ENCODE results near the gene MTMR2. TPM values are rescaled to one million over a fixed set of nuclear protein-coding genes. Genes with fewer than 3 reads are reported as not detected.

The MTMR2 gene
- total and polyA plus RNA-seq, 2 of the 13 experiments (the other 11 are each of a cell fraction or from before 2014, with no cell fraction given), result 12.7 to 22.3 TPM

DNA sequence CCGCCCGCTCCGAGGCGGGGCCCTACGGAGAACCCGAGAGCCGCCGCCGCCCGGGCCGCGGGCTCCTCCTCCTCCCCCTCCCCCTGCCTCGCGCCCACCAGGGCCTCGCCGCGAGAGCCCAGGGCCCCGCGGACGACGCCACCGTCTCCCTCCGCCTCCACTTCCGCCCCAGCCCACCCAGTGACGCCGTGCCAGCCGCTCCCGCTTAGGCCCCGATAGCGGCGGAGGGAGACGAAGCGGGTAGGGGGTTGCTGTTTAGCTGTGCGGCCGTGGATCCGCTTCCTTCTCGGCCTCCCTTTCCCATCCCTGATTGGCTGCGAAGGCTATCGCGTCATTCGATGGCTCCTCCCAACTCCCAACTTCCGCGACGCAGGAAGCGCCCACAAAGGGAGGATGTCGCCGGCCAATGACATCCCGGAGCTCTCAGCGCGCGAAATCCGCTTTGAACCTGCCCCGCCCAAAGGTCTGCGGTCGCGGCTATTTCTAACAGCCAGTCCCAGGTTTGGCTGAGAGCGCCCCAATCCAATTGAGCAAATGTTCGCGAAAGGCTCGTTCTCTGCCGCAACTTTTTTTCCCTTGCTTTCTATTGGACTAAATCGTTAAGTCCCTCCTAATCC is 134.3 kb downstream of the MTMR2 start, which contains the start of gene FAM76B (continued):
- TF ChIP-seq, protein P1, sequence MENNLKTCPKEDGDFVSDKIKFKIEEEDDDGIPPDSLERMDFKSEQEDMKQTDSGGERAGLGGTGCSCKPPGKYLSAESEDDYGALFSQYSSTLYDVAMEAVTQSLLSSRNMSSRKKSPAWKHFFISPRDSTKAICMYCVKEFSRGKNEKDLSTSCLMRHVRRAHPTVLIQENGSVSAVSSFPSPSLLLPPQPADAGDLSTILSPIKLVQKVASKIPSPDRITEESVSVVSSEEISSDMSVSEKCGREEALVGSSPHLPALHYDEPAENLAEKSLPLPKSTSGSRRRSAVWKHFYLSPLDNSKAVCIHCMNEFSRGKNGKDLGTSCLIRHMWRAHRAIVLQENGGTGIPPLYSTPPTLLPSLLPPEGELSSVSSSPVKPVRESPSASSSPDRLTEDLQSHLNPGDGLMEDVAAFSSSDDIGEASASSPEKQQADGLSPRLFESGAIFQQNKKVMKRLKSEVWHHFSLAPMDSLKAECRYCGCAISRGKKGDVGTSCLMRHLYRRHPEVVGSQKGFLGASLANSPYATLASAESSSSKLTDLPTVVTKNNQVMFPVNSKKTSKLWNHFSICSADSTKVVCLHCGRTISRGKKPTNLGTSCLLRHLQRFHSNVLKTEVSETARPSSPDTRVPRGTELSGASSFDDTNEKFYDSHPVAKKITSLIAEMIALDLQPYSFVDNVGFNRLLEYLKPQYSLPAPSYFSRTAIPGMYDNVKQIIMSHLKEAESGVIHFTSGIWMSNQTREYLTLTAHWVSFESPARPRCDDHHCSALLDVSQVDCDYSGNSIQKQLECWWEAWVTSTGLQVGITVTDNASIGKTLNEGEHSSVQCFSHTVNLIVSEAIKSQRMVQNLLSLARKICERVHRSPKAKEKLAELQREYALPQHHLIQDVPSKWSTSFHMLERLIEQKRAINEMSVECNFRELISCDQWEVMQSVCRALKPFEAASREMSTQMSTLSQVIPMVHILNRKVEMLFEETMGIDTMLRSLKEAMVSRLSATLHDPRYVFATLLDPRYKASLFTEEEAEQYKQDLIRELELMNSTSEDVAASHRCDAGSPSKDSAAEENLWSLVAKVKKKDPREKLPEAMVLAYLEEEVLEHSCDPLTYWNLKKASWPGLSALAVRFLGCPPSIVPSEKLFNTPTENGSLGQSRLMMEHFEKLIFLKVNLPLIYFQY (CRISPR knock-in tag; IDR thresholded peaks at IDR 0.05; ENCODE audit: borderline replicate concordance), result peak; percentile 82
- TF ChIP-seq, protein P2, sequence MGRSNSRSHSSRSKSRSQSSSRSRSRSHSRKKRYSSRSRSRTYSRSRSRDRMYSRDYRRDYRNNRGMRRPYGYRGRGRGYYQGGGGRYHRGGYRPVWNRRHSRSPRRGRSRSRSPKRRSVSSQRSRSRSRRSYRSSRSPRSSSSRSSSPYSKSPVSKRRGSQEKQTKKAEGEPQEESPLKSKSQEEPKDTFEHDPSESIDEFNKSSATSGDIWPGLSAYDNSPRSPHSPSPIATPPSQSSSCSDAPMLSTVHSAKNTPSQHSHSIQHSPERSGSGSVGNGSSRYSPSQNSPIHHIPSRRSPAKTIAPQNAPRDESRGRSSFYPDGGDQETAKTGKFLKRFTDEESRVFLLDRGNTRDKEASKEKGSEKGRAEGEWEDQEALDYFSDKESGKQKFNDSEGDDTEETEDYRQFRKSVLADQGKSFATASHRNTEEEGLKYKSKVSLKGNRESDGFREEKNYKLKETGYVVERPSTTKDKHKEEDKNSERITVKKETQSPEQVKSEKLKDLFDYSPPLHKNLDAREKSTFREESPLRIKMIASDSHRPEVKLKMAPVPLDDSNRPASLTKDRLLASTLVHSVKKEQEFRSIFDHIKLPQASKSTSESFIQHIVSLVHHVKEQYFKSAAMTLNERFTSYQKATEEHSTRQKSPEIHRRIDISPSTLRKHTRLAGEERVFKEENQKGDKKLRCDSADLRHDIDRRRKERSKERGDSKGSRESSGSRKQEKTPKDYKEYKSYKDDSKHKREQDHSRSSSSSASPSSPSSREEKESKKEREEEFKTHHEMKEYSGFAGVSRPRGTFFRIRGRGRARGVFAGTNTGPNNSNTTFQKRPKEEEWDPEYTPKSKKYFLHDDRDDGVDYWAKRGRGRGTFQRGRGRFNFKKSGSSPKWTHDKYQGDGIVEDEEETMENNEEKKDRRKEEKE (IDR thresholded peaks at IDR 0.05), result no peak
- TF ChIP-seq, protein P3, sequence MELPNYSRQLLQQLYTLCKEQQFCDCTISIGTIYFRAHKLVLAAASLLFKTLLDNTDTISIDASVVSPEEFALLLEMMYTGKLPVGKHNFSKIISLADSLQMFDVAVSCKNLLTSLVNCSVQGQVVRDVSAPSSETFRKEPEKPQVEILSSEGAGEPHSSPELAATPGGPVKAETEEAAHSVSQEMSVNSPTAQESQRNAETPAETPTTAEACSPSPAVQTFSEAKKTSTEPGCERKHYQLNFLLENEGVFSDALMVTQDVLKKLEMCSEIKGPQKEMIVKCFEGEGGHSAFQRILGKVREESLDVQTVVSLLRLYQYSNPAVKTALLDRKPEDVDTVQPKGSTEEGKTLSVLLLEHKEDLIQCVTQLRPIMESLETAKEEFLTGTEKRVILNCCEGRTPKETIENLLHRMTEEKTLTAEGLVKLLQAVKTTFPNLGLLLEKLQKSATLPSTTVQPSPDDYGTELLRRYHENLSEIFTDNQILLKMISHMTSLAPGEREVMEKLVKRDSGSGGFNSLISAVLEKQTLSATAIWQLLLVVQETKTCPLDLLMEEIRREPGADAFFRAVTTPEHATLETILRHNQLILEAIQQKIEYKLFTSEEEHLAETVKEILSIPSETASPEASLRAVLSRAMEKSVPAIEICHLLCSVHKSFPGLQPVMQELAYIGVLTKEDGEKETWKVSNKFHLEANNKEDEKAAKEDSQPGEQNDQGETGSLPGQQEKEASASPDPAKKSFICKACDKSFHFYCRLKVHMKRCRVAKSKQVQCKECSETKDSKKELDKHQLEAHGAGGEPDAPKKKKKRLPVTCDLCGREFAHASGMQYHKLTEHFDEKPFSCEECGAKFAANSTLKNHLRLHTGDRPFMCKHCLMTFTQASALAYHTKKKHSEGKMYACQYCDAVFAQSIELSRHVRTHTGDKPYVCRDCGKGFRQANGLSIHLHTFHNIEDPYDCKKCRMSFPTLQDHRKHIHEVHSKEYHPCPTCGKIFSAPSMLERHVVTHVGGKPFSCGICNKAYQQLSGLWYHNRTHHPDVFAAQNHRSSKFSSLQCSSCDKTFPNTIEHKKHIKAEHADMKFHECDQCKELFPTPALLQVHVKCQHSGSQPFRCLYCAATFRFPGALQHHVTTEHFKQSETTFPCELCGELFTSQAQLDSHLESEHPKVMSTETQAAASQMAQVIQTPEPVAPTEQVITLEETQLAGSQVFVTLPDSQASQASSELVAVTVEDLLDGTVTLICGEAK (IDR thresholded peaks at IDR 0.05), result no peak
- TF ChIP-seq, protein P3 (CRISPR knock-in tag; IDR thresholded peaks at IDR 0.05), result no peak; the same call in 1 of the 2 replicates
- TF ChIP-seq ZNF772 (CRISPR knock-in tag; IDR thresholded peaks at IDR 0.05), result no peak
- TF ChIP-seq ZNF557 (CRISPR knock-in tag; IDR thresholded peaks at IDR 0.05), result no peak
- TF ChIP-seq, protein P4, sequence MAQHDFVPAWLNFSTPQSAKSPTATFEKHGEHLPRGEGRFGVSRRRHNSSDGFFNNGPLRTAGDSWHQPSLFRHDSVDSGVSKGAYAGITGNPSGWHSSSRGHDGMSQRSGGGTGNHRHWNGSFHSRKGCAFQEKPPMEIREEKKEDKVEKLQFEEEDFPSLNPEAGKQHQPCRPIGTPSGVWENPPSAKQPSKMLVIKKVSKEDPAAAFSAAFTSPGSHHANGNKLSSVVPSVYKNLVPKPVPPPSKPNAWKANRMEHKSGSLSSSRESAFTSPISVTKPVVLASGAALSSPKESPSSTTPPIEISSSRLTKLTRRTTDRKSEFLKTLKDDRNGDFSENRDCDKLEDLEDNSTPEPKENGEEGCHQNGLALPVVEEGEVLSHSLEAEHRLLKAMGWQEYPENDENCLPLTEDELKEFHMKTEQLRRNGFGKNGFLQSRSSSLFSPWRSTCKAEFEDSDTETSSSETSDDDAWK (CRISPR knock-in tag; IDR thresholded peaks at IDR 0.05), result no peak
- TF ChIP-seq, protein P5, sequence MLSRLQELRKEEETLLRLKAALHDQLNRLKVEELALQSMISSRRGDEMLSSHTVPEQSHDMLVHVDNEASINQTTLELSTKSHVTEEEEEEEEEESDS (CRISPR knock-in tag; IDR thresholded peaks at IDR 0.05; ENCODE audit: borderline replicate concordance), result peak; percentile 80; the same call in 1 of the 2 replicates
- TF ChIP-seq RFX3 (CRISPR knock-in tag; IDR thresholded peaks at IDR 0.05), result no peak
- TF ChIP-seq IRF2 (CRISPR knock-in tag; IDR thresholded peaks at IDR 0.05), result peak; percentile 89

Measured in HepG2 (cell line).